Measurements from ENCODE around the gene KRTAP4-11. TPM values are rescaled to one million over a fixed set of nuclear protein-coding genes. Genes with fewer than 3 reads are reported as not detected.
"Not testable (repeated sequence)": the region's sequence is repeated elsewhere in the genome, so short reads cannot be mapped to it uniquely, and the experiment has no call there.

Gene KRTAP4-11
- total RNA-seq, result not detected in 2 replicates
- long read RNA-seq, result 0 reads

DNA sequence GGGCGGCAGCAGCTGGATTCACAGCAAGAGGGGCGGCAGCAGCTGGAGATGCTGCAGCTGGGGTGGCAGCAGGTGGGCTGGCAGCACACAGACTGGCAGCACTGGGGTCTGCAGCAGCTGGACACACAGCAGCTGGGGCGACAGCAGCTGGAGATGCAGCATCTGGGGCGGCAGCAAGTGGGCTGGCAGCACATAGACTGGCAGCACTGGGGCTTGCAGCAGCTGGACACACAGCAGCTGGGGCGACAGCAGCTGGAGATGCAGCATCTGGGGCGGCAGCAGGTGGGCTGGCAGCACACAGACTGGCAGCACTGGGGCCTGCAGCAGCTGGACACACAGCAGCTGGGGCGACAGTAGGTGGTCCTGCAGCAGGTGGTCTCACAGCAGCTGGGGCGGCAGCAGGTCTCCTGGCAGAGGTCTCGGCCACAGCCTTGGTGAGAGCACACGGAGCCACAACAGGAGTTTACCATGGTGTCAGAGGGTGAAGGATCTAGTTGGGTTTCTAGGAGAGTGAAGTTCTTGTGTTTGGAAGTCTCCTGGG, at the start of gene KRTAP4-11:
TSS of gene KRTAP4-11 (minus strand) at position 528 of the 541 bp plus-strand sequence. CDS start at position 470, 58 bp downstream.
- not testable (repeated sequence) for H3K4me1 Mint-ChIP-seq; H3K4me3 Mint-ChIP-seq; H3K36me3 Mint-ChIP-seq (ENCODE audit: low read depth); DNase-seq (ENCODE audit: low read depth, low spot score); H3K9me3 Mint-ChIP-seq; H3K27ac Mint-ChIP-seq (ENCODE audit: unreplicated experiment)
- H3K27me3 Mint-ChIP-seq (ENCODE audit: low read depth), result peaks cover 35% of the 10 kb centered on the region

DNA sequence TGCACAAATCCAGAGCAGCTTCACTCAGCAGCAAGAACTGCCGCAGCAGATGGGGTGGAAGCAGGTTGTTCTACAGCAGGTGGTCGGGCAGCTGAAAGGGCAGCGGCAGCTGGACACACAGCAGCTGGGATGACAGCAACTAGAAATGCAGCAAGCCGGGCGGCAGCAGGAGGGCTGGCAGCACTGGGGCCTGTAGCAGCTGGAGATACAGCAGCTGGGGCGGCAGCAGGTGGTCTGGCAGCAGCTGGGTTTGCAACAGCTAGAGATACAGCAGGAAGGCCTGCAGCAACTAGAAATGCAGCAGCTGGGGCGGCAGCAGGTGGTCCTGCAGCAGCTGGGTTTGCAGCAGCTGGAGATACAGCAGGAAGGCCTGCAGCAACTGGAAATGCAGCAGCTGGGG, 49.4 kb upstream of the KRTAP4-11 start:
- peaks cover 17% of the 10 kb centered on the region for H3K27me3 Mint-ChIP-seq (ENCODE audit: low read depth)
- no peak for DNase-seq (ENCODE audit: low read depth, low spot score)
- no peak overlapping the region for H3K27ac Mint-ChIP-seq (ENCODE audit: unreplicated experiment)
- H3K4me1 Mint-ChIP-seq, result no peaks in the 10 kb centered on the region
- TF ChIP-seq, protein P1, sequence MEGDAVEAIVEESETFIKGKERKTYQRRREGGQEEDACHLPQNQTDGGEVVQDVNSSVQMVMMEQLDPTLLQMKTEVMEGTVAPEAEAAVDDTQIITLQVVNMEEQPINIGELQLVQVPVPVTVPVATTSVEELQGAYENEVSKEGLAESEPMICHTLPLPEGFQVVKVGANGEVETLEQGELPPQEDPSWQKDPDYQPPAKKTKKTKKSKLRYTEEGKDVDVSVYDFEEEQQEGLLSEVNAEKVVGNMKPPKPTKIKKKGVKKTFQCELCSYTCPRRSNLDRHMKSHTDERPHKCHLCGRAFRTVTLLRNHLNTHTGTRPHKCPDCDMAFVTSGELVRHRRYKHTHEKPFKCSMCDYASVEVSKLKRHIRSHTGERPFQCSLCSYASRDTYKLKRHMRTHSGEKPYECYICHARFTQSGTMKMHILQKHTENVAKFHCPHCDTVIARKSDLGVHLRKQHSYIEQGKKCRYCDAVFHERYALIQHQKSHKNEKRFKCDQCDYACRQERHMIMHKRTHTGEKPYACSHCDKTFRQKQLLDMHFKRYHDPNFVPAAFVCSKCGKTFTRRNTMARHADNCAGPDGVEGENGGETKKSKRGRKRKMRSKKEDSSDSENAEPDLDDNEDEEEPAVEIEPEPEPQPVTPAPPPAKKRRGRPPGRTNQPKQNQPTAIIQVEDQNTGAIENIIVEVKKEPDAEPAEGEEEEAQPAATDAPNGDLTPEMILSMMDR (conservative IDR thresholded peaks at IDR 0.05), result no peak
- H3K36me3 Mint-ChIP-seq (ENCODE audit: low read depth), result no peaks in the 10 kb centered on the region
- H3K9me3 Mint-ChIP-seq, result no peaks in the 10 kb centered on the region
- no peak overlapping the region for H3K4me3 Mint-ChIP-seq

DNA sequence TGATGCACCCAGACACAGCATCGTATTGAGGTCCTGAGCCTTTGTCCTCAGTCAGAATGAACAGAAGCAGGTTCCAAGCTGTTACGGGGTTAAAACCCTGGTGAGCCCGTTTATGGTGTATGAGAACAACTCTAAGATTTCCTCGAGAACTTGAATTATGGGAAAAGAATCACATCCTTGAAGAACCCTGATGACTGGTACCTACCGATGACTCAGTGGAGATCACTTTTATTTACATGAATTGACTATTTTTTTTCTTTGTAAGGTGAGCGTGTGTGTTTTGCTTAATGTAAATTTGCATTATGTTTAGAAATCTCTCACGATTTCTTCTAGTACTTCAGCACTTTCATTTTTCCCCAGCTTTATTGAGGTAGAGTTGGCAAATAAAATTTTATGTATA, 45.7 kb upstream of the KRTAP4-11 start:
- peaks cover 23% of the 10 kb centered on the region for H3K27me3 Mint-ChIP-seq (ENCODE audit: low read depth)
- DNase-seq (ENCODE audit: low read depth, low spot score), result no peak
- H3K4me3 Mint-ChIP-seq, result no peak overlapping the region
- no peaks in the 10 kb centered on the region for H3K9me3 Mint-ChIP-seq
- TF ChIP-seq, protein P1 (conservative IDR thresholded peaks at IDR 0.05), result no peak
- H3K36me3 Mint-ChIP-seq (ENCODE audit: low read depth), result no peaks in the 10 kb centered on the region
- no peaks in the 10 kb centered on the region for H3K4me1 Mint-ChIP-seq
- no peak overlapping the region for H3K27ac Mint-ChIP-seq (ENCODE audit: unreplicated experiment)

DNA sequence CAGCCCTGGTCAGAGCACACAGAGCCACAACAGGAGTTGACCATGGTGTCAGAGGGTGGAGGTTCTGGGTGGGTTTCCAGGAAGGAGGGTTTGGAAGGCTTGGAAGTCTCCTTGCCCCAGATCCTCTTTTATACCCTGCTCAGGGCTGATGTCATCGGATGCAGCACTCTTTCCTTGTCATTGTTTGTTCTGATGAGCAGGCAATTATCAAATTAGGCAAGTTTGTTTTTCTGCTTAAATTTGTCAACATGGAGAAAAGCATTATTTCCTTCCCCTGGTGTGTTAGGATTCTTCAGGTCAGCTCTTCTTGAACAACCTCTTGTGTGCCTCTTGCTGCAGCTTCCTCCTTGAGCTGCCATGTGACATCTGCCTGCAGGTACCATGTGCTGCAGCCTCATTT, 42.5 kb upstream of the KRTAP4-11 start, which contains the start of gene KRTAP4-4:
TSS of gene KRTAP4-4 (minus strand) at position 101 of the 400 bp plus-strand sequence. CDS start at position 44, 57 bp downstream.
- Mint-ChIP-seq H3K27ac (ENCODE audit: unreplicated experiment) (no peak within 1 kb of the TSS), H3K36me3 (ENCODE audit: low read depth) (no peaks in the 10 kb centered on the region), H3K4me3 (no peak within 1 kb of the TSS), H3K27me3 (ENCODE audit: low read depth) (peaks cover 29% of the 10 kb centered on the region), H3K9me3 (no peaks in the 10 kb centered on the region), H3K4me1 (no peaks in the 10 kb centered on the region)
- no peak for DNase-seq (ENCODE audit: low read depth, low spot score)
- TF ChIP-seq, protein P1 (conservative IDR thresholded peaks at IDR 0.05), result no peak

DNA sequence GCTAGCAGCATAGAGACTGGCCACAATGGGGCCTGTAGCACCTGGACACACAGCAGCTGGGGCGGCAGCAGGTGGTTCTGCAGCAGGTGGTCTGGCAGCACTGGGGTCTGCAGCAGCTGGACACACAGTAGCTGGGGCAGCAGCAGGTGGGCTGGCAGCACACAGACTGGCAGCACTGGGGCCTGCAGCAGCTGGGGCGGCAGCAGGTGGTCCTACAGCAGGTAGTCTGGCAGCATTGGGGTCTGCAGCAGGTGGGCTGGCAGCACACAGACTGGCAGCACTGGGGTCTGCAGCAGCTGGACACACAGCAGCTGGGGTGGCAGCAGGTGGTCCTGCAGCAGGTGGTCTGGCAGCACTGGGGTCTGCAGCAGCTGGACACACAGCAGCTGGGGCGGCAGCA, 42.0 kb upstream of the KRTAP4-11 start:
- H3K4me3 Mint-ChIP-seq; H3K9me3 Mint-ChIP-seq; H3K4me1 Mint-ChIP-seq; H3K36me3 Mint-ChIP-seq (ENCODE audit: low read depth); DNase-seq (ENCODE audit: low read depth, low spot score); H3K27ac Mint-ChIP-seq (ENCODE audit: unreplicated experiment): not testable (repeated sequence)
- H3K27me3 Mint-ChIP-seq (ENCODE audit: low read depth), result peaks cover 29% of the 10 kb centered on the region

DNA sequence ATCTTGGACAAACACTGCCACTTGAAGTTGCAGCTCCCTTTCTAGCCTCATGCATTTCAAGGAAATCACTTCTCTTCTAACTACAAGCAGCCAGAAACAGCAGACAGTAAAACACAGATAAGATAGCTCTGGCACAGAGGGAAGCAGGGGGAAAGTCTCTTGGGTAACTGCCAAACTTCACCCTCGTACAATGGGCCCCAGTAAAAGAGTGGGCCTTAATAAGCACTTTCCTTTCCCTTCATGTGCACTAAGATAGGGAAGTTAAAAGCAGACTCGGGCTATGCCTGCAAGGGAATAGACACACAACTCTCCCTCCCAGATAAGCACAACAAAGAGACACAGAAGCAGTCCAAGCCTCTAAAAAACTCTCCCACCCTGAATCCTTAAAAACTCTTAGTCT, 35.7 kb upstream of the KRTAP4-11 start:
- H3K4me1 Mint-ChIP-seq, result no peaks in the 10 kb centered on the region
- H3K36me3 Mint-ChIP-seq (ENCODE audit: low read depth), result no peaks in the 10 kb centered on the region
- H3K9me3 Mint-ChIP-seq, result no peaks in the 10 kb centered on the region
- H3K27me3 Mint-ChIP-seq (ENCODE audit: low read depth), result peaks cover 34% of the 10 kb centered on the region
- no peak overlapping the region for H3K4me3 Mint-ChIP-seq
- TF ChIP-seq, protein P1 (conservative IDR thresholded peaks at IDR 0.05), result no peak
- H3K27ac Mint-ChIP-seq (ENCODE audit: unreplicated experiment), result no peak overlapping the region
- DNase-seq (ENCODE audit: low read depth, low spot score), result no peak
